ENCODE data around the gene MTCL1.

DNA sequence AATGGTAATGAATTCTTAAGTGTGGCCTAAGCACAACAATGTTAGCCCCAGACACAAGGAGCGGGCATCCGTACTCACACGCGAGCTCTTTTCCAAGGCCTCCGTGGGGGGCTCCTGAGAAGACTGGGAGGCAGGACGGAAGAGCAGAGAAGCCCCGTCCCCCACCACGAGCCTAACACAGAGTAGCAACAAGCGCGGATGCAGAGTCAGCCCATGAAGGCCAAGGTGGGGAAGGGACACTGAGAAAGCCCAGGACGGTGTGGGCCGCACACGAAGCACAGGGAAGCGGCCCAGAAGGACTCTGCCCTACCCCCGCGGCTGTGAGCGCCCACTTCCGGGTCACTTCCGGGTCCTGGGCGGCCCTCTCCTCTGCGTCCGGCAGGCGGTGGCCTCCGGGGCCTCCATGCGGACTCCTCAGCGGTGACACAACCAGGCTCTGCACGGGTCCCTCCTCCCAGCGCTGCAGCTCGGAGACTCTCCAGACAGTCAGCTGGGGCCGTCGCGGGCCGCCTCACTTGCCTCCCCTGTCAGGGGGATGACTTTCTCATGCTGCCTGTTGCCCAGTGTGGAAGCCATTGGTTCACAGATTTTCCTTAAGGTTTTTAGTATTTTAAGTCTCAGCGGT, 151.5 kb downstream of the MTCL1 start:
- TF ChIP-seq, protein P1, sequence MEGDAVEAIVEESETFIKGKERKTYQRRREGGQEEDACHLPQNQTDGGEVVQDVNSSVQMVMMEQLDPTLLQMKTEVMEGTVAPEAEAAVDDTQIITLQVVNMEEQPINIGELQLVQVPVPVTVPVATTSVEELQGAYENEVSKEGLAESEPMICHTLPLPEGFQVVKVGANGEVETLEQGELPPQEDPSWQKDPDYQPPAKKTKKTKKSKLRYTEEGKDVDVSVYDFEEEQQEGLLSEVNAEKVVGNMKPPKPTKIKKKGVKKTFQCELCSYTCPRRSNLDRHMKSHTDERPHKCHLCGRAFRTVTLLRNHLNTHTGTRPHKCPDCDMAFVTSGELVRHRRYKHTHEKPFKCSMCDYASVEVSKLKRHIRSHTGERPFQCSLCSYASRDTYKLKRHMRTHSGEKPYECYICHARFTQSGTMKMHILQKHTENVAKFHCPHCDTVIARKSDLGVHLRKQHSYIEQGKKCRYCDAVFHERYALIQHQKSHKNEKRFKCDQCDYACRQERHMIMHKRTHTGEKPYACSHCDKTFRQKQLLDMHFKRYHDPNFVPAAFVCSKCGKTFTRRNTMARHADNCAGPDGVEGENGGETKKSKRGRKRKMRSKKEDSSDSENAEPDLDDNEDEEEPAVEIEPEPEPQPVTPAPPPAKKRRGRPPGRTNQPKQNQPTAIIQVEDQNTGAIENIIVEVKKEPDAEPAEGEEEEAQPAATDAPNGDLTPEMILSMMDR (IDR thresholded peaks at IDR 0.05): no peak
- TF ChIP-seq POLR2A (IDR thresholded peaks at IDR 0.05): no peak
